Endothelial cell of umbilical vein (primary cell): ENCODE measurements around the gene ENHO. TPM values are rescaled to one million over a fixed set of nuclear protein-coding genes. Genes with fewer than 3 reads are reported as not detected.

Experiments
- BruUV-seq: library from RNA; stranded (reverse); fragments of 400-500 nt; replicated peaks from 2 replicates; lab custom pipeline; 2021; lab: Mats Ljungman, UMichigan
- CTCF ChIA-PET: fragments of 300-600, 350-600 bp; sonication (Branson Sonifier 250); formaldehyde crosslinking; loops from one replicate; lab custom pipeline; 2021; ENCODE audit warnings: antibody characterized with exemption, inconsistent platforms; lab: Charles Lee
- POLR2A ChIA-PET: fragments of 300-600, 350-600 bp; sonication (Branson Sonifier 250); formaldehyde crosslinking; loops from one replicate; lab custom pipeline; 2021; ENCODE audit warnings: antibody characterized with exemption, inconsistent platforms; lab: Charles Lee
- DNase-seq: peaks from one replicate; pipeline ENCODE4 v3.0.0-alpha.2; 2011; ENCODE audit warnings: low read depth, low spot score
- FAIRE-seq: peaks from 2 replicates; lab custom pipeline; 2011; peaks lifted over from hg19 to GRCh38; lab: Jason Lieb, UNC
- H2AFZ ChIP-seq: 2 replicates; pipeline ENCODE4 v1.6.0; 2012; ENCODE audit warnings: low read depth, low read length, control low read depth, inconsistent platforms
- H3K27ac ChIP-seq: 2 replicates; pipeline ENCODE4 v1.5.1; 2011; ENCODE audit warnings: low read depth, mild to moderate bottlenecking, control low read depth, low read length, moderate library complexity; ENCODE audit not compliant: insufficient read depth
- H3K27me3 ChIP-seq, 2 experiments: 2 replicates each; pipeline versions ENCODE4 v1.6.0 to v1.6.1; 2011; ENCODE audit warnings: low read length in 2 of 2, mixed read lengths in 1 of 2; ENCODE audit not compliant: control insufficient read depth in 2 of 2, insufficient read depth in 2 of 2
- H3K36me3 ChIP-seq, 2 experiments: 2 replicates in 1 of 2; 3 replicates in 1 of 2; pipeline ENCODE4 v1.5.1; 2011; ENCODE audit warnings: low read length in 2 of 2, mild to moderate bottlenecking in 1 of 2, moderate library complexity in 1 of 2; ENCODE audit not compliant: control insufficient read depth in 2 of 2, insufficient read depth in 2 of 2; ENCODE audit errors: extremely low read depth in 1 of 2
- H3K4me1 ChIP-seq: 3 replicates; pipeline ENCODE4 v1.5.1; 2011; ENCODE audit warnings: mild to moderate bottlenecking, low read length; ENCODE audit not compliant: control insufficient read depth, insufficient read depth; ENCODE audit errors: extremely low read depth
- H3K4me2 ChIP-seq: 2 replicates; pipeline ENCODE4 v1.6.1; 2011; ENCODE audit warnings: low read length, control low read depth, mixed read lengths; ENCODE audit not compliant: insufficient read depth
- H3K4me3 ChIP-seq, 3 experiments: fragments of 200-600 bp in 1 of 3; sonication (generic), shearing (Covaris generic) in 1 of 3; replicated peaks in 1 of 3; 2 replicates each; pipeline ENCODE4 v1.5.1; 2011 to 2016; ENCODE audit warnings: control low read depth in 3 of 3, low read length in 3 of 3, mild to moderate bottlenecking in 2 of 3, inconsistent platforms in 1 of 3, low read depth in 1 of 3, moderate library complexity in 1 of 3; ENCODE audit not compliant: insufficient read depth in 1 of 3
- H3K79me2 ChIP-seq: 2 replicates; pipeline ENCODE4 v1.6.0; 2012; ENCODE audit warnings: low read length, inconsistent platforms; ENCODE audit not compliant: control insufficient read depth, insufficient read depth
- H3K9ac ChIP-seq: replicated peaks from 2 replicates; pipeline ENCODE3; 2011; ENCODE audit warnings: low read length, control low read depth; ENCODE audit not compliant: insufficient read depth; ENCODE audit errors: extremely low read depth
- H3K9me1 ChIP-seq: replicated peaks from 3 replicates; pipeline ENCODE4 v1.6.0; 2011; ENCODE audit warnings: mild to moderate bottlenecking, low read length; ENCODE audit not compliant: control insufficient read depth, insufficient read depth; ENCODE audit errors: extremely low read depth
- H3K9me3 ChIP-seq: replicated peaks from 2 replicates; pipeline ENCODE4 v1.5.1; 2012; ENCODE audit warnings: low read length, inconsistent platforms; ENCODE audit not compliant: control insufficient read depth, insufficient read depth
- H4K20me1 ChIP-seq: replicated peaks from 2 replicates; pipeline ENCODE3; 2011; ENCODE audit warnings: mild to moderate bottlenecking, low read length; ENCODE audit not compliant: control insufficient read depth, insufficient read depth; ENCODE audit errors: extremely low read depth
- CTCF ChIP-seq, 2 donors: IDR thresholded peaks; 1 replicate in 1 of 2; 2 replicates in 1 of 2; pipeline ENCODE4 v1.5.1; 2011; ENCODE audit warnings: low read length in 2 of 2, mild to moderate bottlenecking in 2 of 2, moderate library complexity in 2 of 2, control low read depth in 1 of 2, inconsistent platforms in 1 of 2, low read depth in 1 of 2; ENCODE audit not compliant: insufficient read depth in 1 of 2; ENCODE audit errors: extremely low read depth in 1 of 2
- EZH2 ChIP-seq: IDR thresholded peaks from 2 replicates; pipeline ENCODE4 v1.6.1; 2012; ENCODE audit warnings: borderline replicate concordance, low read depth, mild to moderate bottlenecking, moderate library complexity, low read length, inconsistent platforms; ENCODE audit not compliant: severe bottlenecking
- FOS ChIP-seq: IDR thresholded peaks from 2 replicates; pipeline ENCODE4 v1.6.1; 2011; ENCODE audit warnings: mild to moderate bottlenecking, low read length, moderate library complexity, borderline replicate concordance; ENCODE audit not compliant: insufficient read depth
- GATA2 ChIP-seq: IDR thresholded peaks from 2 replicates; pipeline ENCODE4 v1.7.0; 2011; ENCODE audit warnings: low read depth, mild to moderate bottlenecking, moderate library complexity, mixed read lengths, low read length; ENCODE audit not compliant: insufficient read length, insufficient read depth
- JUN ChIP-seq: IDR thresholded peaks from 2 replicates; pipeline ENCODE4 v1.6.1; 2011; ENCODE audit warnings: borderline replicate concordance, low read depth; ENCODE audit not compliant: insufficient read length, insufficient read depth
- MAX ChIP-seq: IDR thresholded peaks from 2 replicates; pipeline ENCODE4 v1.6.1; 2011; ENCODE audit not compliant: insufficient read depth, insufficient read length
- MYC ChIP-seq: IDR thresholded peaks from one replicate; pipeline ENCODE4 v1.6.1; 2011; ENCODE audit warnings: mild to moderate bottlenecking, low read depth, low read length
- POLR2A ChIP-seq: IDR thresholded peaks from 2 replicates; pipeline ENCODE4 v1.6.1; 2012; ENCODE audit warnings: low read depth, mild to moderate bottlenecking, control low read depth, low read length
- POLR2AphosphoS5 ChIP-seq: IDR thresholded peaks from 2 replicates; pipeline ENCODE4 v1.6.1; 2012; ENCODE audit warnings: low read depth, mild to moderate bottlenecking, control low read depth, low read length, moderate library complexity; ENCODE audit not compliant: insufficient read depth
- dilution Hi-C: fragments of 300-500 bp; cut with MboI; formaldehyde crosslinking; loops from one replicate; pipeline ENCODE4 v1.15.0; 2019; ENCODE audit warnings: low sequenced_read_pairs; ENCODE audit not compliant: extremely low pct_ligation_motif_present
- intact Hi-C: fragments of 100-400 bp; cut with micrococcal nuclease; formaldehyde crosslinking; loops from one replicate; pipeline ENCODE4 v1.10.0; 2022
- polyA plus RNA-seq, 4 experiments: library from polyadenylated mRNA; depleted of rRNA in 3 of 4; stranded (reverse) in 3 of 4; unstranded in 1 of 4; fragments of >200 nt; gene quantifications; 2 replicates each; pipeline versions ENCODE4 v1.2.1 to v1.2.3, GENCODE V29; 2011 to 2012; ENCODE audit warnings: missing spikeins in 1 of 4
- total RNA-seq: library from RNA; stranded (reverse); gene quantifications from 2 replicates; pipeline ENCODE4 v1.2.3, GENCODE V29; 2021

Gene ENHO
- total and polyA plus RNA-seq, 2 donors (not counting 3 experiments of a cell fraction or from before 2014, with no cell fraction given): 0.10 TPM; not detected in 1

GRCh38 chr9:34510497-34511468, 12.0 kb downstream of the ENHO start:
- Histone ChIP-seq H3K36me3 (no peaks in the 10 kb centered on the region), H3K4me1 (no peaks in the 10 kb centered on the region), H3K9me1 (no peaks in the 10 kb centered on the region), H3K27me3 (peaks cover 2 to 3% of the 10 kb centered on the region in 2 experiments), H3K4me2 (no peak overlapping the region), H3K9ac (no peak overlapping the region), H3K4me3 (no peak overlapping the region), H3K27ac (no peak overlapping the region), H4K20me1 (no peaks in the 10 kb centered on the region), H3K9me3 (no peaks in the 10 kb centered on the region), H3K79me2 (no peaks in the 10 kb centered on the region), H2AFZ (no peak overlapping the region)
- TF ChIP-seq GATA2: no peak
- no peak for TF ChIP-seq MAX
- TF ChIP-seq CTCF (IDR thresholded peaks at IDR 0.05; ENCODE audit: extremely low read depth in 1 of 2, insufficient read depth in 1 of 2, low read depth in 1 of 2, low read length in 2 of 2): no peak
- no peak for TF ChIP-seq FOS
- no peak for TF ChIP-seq EZH2
- TF ChIP-seq POLR2A: no peak
- no peak for TF ChIP-seq POLR2AphosphoS5
- no peak for TF ChIP-seq JUN
- no peak for TF ChIP-seq MYC
- ChIA-PET CTCF (interaction anchor here (1.0 to 6.2 kb wide), 4 partner anchors 9 to 107 kb away, joined by 3 to 21 read pairs (median 4); no protein-coding TSS in a partner anchor), POLR2A (no interaction called here)
- intact Hi-C loops (no loop called here), dilution Hi-C loops (loop anchor here (25.0 kb wide), 1 partner anchor 98 kb away; no protein-coding TSS in a partner anchor)
- DNase-seq (no peak), FAIRE-seq (no peak)
- BruUV-seq: no TSS peak
